ENCODE data around the gene EGLN1. TPM values are rescaled to one million over a fixed set of nuclear protein-coding genes. Genes with fewer than 3 reads are reported as not detected.
"Not testable (repeated sequence)": the region's sequence is repeated elsewhere in the genome, so short reads cannot be mapped to it uniquely, and the experiment has no call there.

Gene EGLN1
- total RNA-seq, 2 donors from 2014 or later, result 3.8 to 36.1 TPM

- peaks cover 5 to 6% of the 10 kb centered on the region in 2 donors for H3K36me3 Mint-ChIP-seq
- H3K27ac Mint-ChIP-seq, result no peak overlapping the region
- DNase-seq (ENCODE audit: low spot score in 2 of 2) (no peak), ATAC-seq (no peak)
- no peaks in the 10 kb centered on the region for H3K9me3 Mint-ChIP-seq
These were observed 59.8 kb downstream of the EGLN1 start for GRCh38 chr1:231362325-231362724.

- DNase-seq (ENCODE audit: low spot score in 2 of 2) (no peak), ATAC-seq (peak; percentile 45 to 52)
- peaks cover 5 to 6% of the 10 kb centered on the region in 2 donors for H3K36me3 Mint-ChIP-seq
- H3K27ac Mint-ChIP-seq, result no peak overlapping the region
- H3K9me3 Mint-ChIP-seq, result no peaks in the 10 kb centered on the region
These were observed 63.0 kb downstream of the EGLN1 start for GRCh38 chr1:231359113-231359512.

- DNase-seq (ENCODE audit: low spot score in 2 of 2), result peak in 1 of 2 donors; percentile 19
- Mint-ChIP-seq H3K9me3 (no peaks in the 10 kb centered on the region), H3K36me3 (peaks cover 5 to 6% of the 10 kb centered on the region in 2 donors), H3K27ac (peak overlapping the region in 1 of 2 donors; percentile 34)
- peak; percentile 72 to 79 for ATAC-seq
These were observed 64.2 kb downstream of the EGLN1 start for GRCh38 chr1:231357831-231358354.

- DNase-seq (ENCODE audit: low spot score in 2 of 2) (no peak), ATAC-seq (no peak)
- Mint-ChIP-seq H3K27ac (no peak overlapping the region), H3K36me3 (peaks cover 5 to 6% of the 10 kb centered on the region in 2 donors), H3K9me3 (no peaks in the 10 kb centered on the region)
These were observed 64.8 kb downstream of the EGLN1 start for GRCh38 chr1:231357187-231357772.

GRCh38 chr1:231355171-231355570, 66.9 kb downstream of the EGLN1 start:
- H3K9me3 Mint-ChIP-seq, result no peaks in the 10 kb centered on the region
- ATAC-seq, result no peak
- no peaks in the 10 kb centered on the region for H3K36me3 Mint-ChIP-seq
- peak overlapping the region in 1 of 2 donors; percentile 1 for H3K27ac Mint-ChIP-seq
- no peak for DNase-seq (ENCODE audit: low spot score in 2 of 2)

- ATAC-seq (no peak), DNase-seq (ENCODE audit: low spot score in 2 of 2) (no peak)
- Mint-ChIP-seq H3K27ac (peak overlapping the region in 1 of 2 donors; percentile 72), H3K9me3 (no peaks in the 10 kb centered on the region), H3K36me3 (no peaks in the 10 kb centered on the region)
These were observed 67.6 kb downstream of the EGLN1 start for GRCh38 chr1:231354330-231355020.

GRCh38 chr1:231353086-231353485, 69.0 kb downstream of the EGLN1 start:
- Mint-ChIP-seq H3K36me3 (no peaks in the 10 kb centered on the region), H3K27ac (peak overlapping the region in 1 of 2 donors; percentile 27), H3K9me3 (no peaks in the 10 kb centered on the region)
- no peak for DNase-seq (ENCODE audit: low spot score in 2 of 2)
- ATAC-seq, result no peak

GRCh38 chr1:231351816-231352215, 70.3 kb downstream of the EGLN1 start:
- no peak for DNase-seq (ENCODE audit: low spot score in 2 of 2)
- H3K9me3 Mint-ChIP-seq, result no peaks in the 10 kb centered on the region
- H3K36me3 Mint-ChIP-seq, result no peaks in the 10 kb centered on the region
- H3K27ac Mint-ChIP-seq, result no peak overlapping the region
- ATAC-seq, result no peak

- H3K27ac Mint-ChIP-seq, H3K36me3 Mint-ChIP-seq, ATAC-seq: not testable (repeated sequence)
These were observed 73.2 kb downstream of the EGLN1 start for GRCh38 chr1:231348856-231349255.

GRCh38 chr1:231348442-231348841, 73.6 kb downstream of the EGLN1 start:
- Mint-ChIP-seq H3K27ac (peak overlapping the region in 1 of 2 donors; percentile 6), H3K36me3 (no peaks in the 10 kb centered on the region), H3K9me3 (no peaks in the 10 kb centered on the region)
- no peak for ATAC-seq
- no peak for DNase-seq (ENCODE audit: low spot score in 2 of 2)

More at GRCh38 chr1:231348856-231349255, 73.2 kb downstream of the EGLN1 start:
- not testable (repeated sequence) for H3K9me3 Mint-ChIP-seq; DNase-seq (ENCODE audit: low spot score in 2 of 2)

- H3K36me3 Mint-ChIP-seq, result no peaks in the 10 kb centered on the region
- no peaks in the 10 kb centered on the region for H3K9me3 Mint-ChIP-seq
- ATAC-seq, result no peak
- no peak for DNase-seq (ENCODE audit: low spot score in 2 of 2)
- no peak overlapping the region for H3K27ac Mint-ChIP-seq
These were observed 74.1 kb downstream of the EGLN1 start for GRCh38 chr1:231347961-231348360.

- H3K9me3 Mint-ChIP-seq, result no peaks in the 10 kb centered on the region
- peaks cover 38 to 42% of the 10 kb centered on the region in 2 donors for H3K36me3 Mint-ChIP-seq
- DNase-seq (ENCODE audit: low spot score in 2 of 2) (no peak), ATAC-seq (no peak)
- peak overlapping the region in 1 of 2 donors; percentile 50 for H3K27ac Mint-ChIP-seq
These were observed 81.6 kb downstream of the EGLN1 start for GRCh38 chr1:231340328-231341013.

- Mint-ChIP-seq H3K27ac (peak within 1 kb of the TSS; percentile 96 to 100), H3K36me3 (peaks cover 38 to 49% of the 10 kb centered on the region in 2 donors), H3K9me3 (no peaks in the 10 kb centered on the region)
- ATAC-seq (peak in 1 of 2 donors; percentile 86), DNase-seq (ENCODE audit: low spot score in 2 of 2) (no peak)
These were observed 83.6 kb downstream of the EGLN1 start, which contains the start of gene SPRTN for GRCh38 chr1:231338270-231339128. TSS of gene SPRTN (plus strand) at chr1:231338293. CDS start at chr1:231338384, 91 bp downstream.

- ATAC-seq, result peak; percentile 83 to 87
These were observed 84.4 kb downstream of the EGLN1 start, which contains the start of gene EXOC8 for GRCh38 chr1:231337472-231338269. TSS of gene EXOC8 (minus strand) at chr1:231337852. CDS start at chr1:231337745, 107 bp downstream.

GRCh38 chr1:231337043-231337471, 85.0 kb downstream of the EGLN1 start:
- Mint-ChIP-seq H3K9me3 (no peaks in the 10 kb centered on the region), H3K27ac (peak overlapping the region; percentile 96 to 100), H3K36me3 (peaks cover 38 to 51% of the 10 kb centered on the region in 2 donors)
- ATAC-seq (peak in 1 of 2 donors; percentile 1), DNase-seq (ENCODE audit: low spot score in 2 of 2) (no peak)

More at GRCh38 chr1:231337472-231338269, 84.4 kb downstream of the EGLN1 start, which contains the start of gene EXOC8:
- peak; percentile 99 for DNase-seq (ENCODE audit: low spot score in 2 of 2)
- no peaks in the 10 kb centered on the region for H3K9me3 Mint-ChIP-seq
- peaks cover 38 to 52% of the 10 kb centered on the region in 2 donors for H3K36me3 Mint-ChIP-seq
- H3K27ac Mint-ChIP-seq, result peak within 1 kb of the TSS; percentile 96 to 100
